Caki2 (cell line): ENCODE measurements around the gene ALKAL2. TPM values are rescaled to one million over a fixed set of nuclear protein-coding genes. Genes with fewer than 3 reads are reported as not detected.

ENCODE experiments used
- total RNA-seq: library from RNA; depleted of rRNA; stranded (reverse); fragments of >200 nt; shearing (Covaris generic); gene quantifications from 2 replicates; pipeline ENCODE4 v1.2.3, GENCODE V29; 2014; ENCODE audit warnings: low replicate concordance; rRNA removed

Gene ALKAL2
- total RNA-seq, 1 experiment from 2014 or later = 2.0 TPM

Other genes with a start within 250 kb of the ALKAL2 start
- 4.3 and 7.7 TPM in 2 replicates for gene FAM110C, start 241.6 kb downstream of the ALKAL2 start, total RNA-seq
- 5.7 and 25.1 TPM in 2 replicates for gene SH3YL1, start 24.1 kb downstream of the ALKAL2 start, total RNA-seq
- 216 and 217 TPM in 2 replicates for gene ACP1, start 23.1 kb downstream of the ALKAL2 start, total RNA-seq